ENCODE data around the gene NECAB2. TPM values are rescaled to one million over a fixed set of nuclear protein-coding genes. Genes with fewer than 3 reads are reported as not detected.

The NECAB2 gene
- total RNA-seq, 4 donors from 2014 or later, result not detected

- H3K36me3 ChIP-seq, result no peaks in the 10 kb centered on the region
- TF ChIP-seq CTCF (IDR thresholded peaks at IDR 0.05 in 4 of 5, conservative IDR thresholded peaks at IDR 0.05 in 1 of 5) (no peak), POLR2A (IDR thresholded peaks at IDR 0.05) (no peak)
- intact Hi-C loops (cut with DNase I; ENCODE audit: low total_unique reads), result no loop called here
- H3K9me3 ChIP-seq, result no peaks in the 10 kb centered on the region
- no peak overlapping the region for H3K4me3 ChIP-seq
- no peak overlapping the region for H3K27ac ChIP-seq
- in situ Hi-C loops (cut with MboI; ENCODE audit: low sequenced_read_pairs in 4 of 4), result no loop called here
- no peaks in the 10 kb centered on the region for H3K4me1 ChIP-seq
- H3K27me3 ChIP-seq, result no peaks in the 10 kb centered on the region
- DNase-seq, result no peak
- ATAC-seq, result no peak
Measured at GRCh38 chr16:83980794-83981193, 12.8 kb downstream of the NECAB2 start.

- H3K27ac ChIP-seq, result no peak overlapping the region
- no peaks in the 10 kb centered on the region for H3K9me3 ChIP-seq
- intact Hi-C loops (cut with DNase I; ENCODE audit: low total_unique reads), result no loop called here
- ATAC-seq (no peak), DNase-seq (no peak)
- no peaks in the 10 kb centered on the region for H3K4me1 ChIP-seq
- no peaks in the 10 kb centered on the region for H3K27me3 ChIP-seq
- H3K4me3 ChIP-seq, result no peak overlapping the region
- in situ Hi-C loops (cut with MboI; ENCODE audit: low sequenced_read_pairs in 4 of 4), result no loop called here
- H3K36me3 ChIP-seq, result no peaks in the 10 kb centered on the region
- TF ChIP-seq POLR2A (IDR thresholded peaks at IDR 0.05) (no peak), CTCF (IDR thresholded peaks at IDR 0.05 in 4 of 5, conservative IDR thresholded peaks at IDR 0.05 in 1 of 5) (no peak)
Measured at GRCh38 chr16:83981799-83982198, 13.8 kb downstream of the NECAB2 start.

- intact Hi-C loops (cut with DNase I; ENCODE audit: low total_unique reads) (no loop called here), in situ Hi-C loops (cut with MboI; ENCODE audit: low sequenced_read_pairs in 4 of 4) (no loop called here)
- Histone ChIP-seq H3K27me3 (no peaks in the 10 kb centered on the region), H3K9me3 (peaks cover 0 to 3% (median 0%) of the 10 kb centered on the region in 3 donors), H3K27ac (no peak overlapping the region), H3K4me1 (no peaks in the 10 kb centered on the region), H3K36me3 (no peaks in the 10 kb centered on the region), H3K4me3 (no peak overlapping the region)
- DNase-seq (no peak), ATAC-seq (no peak)
- TF ChIP-seq POLR2A (IDR thresholded peaks at IDR 0.05), result no peak
- no peak for TF ChIP-seq CTCF (IDR thresholded peaks at IDR 0.05 in 4 of 5, conservative IDR thresholded peaks at IDR 0.05 in 1 of 5)
Measured at GRCh38 chr16:83983491-83983890, 15.4 kb downstream of the NECAB2 start.

- ATAC-seq (no peak), DNase-seq (no peak)
- H3K4me1 ChIP-seq, result peaks cover 4 to 11% of the 10 kb centered on the region in 2 donors
- H3K27me3 ChIP-seq, result no peaks in the 10 kb centered on the region
- H3K4me3 ChIP-seq, result no peak overlapping the region
- in situ Hi-C loops (cut with MboI; ENCODE audit: low sequenced_read_pairs in 4 of 4), result no loop called here
- TF ChIP-seq CTCF (IDR thresholded peaks at IDR 0.05 in 4 of 5, conservative IDR thresholded peaks at IDR 0.05 in 1 of 5), result no peak
- H3K36me3 ChIP-seq, result no peaks in the 10 kb centered on the region
- intact Hi-C loops (cut with DNase I; ENCODE audit: low total_unique reads), result no loop called here
- no peak overlapping the region for H3K27ac ChIP-seq
- peaks cover 0 to 3% (median 0%) of the 10 kb centered on the region in 3 donors for H3K9me3 ChIP-seq
Measured at GRCh38 chr16:83989300-83989699, 21.3 kb downstream of the NECAB2 start.

- Histone ChIP-seq H3K4me3 (no peak overlapping the region), H3K36me3 (no peaks in the 10 kb centered on the region), H3K27me3 (no peaks in the 10 kb centered on the region), H3K9me3 (peaks cover 0 to 3% (median 0%) of the 10 kb centered on the region in 3 donors), H3K27ac (no peak overlapping the region), H3K4me1 (peaks cover 4 to 11% of the 10 kb centered on the region in 2 donors)
- ATAC-seq (no peak), DNase-seq (no peak)
- intact Hi-C loops (cut with DNase I; ENCODE audit: low total_unique reads) (no loop called here), in situ Hi-C loops (cut with MboI; ENCODE audit: low sequenced_read_pairs in 4 of 4) (no loop called here)
- TF ChIP-seq CTCF (IDR thresholded peaks at IDR 0.05 in 4 of 5, conservative IDR thresholded peaks at IDR 0.05 in 1 of 5) (no peak), POLR2A (IDR thresholded peaks at IDR 0.05) (no peak)
Measured at GRCh38 chr16:83990492-83990891, 22.4 kb downstream of the NECAB2 start.
